OCI-LY7 (cell line): ENCODE data around the gene TGFBRAP1.

Experiments
- CTCF ChIP-seq: fragments of 200-600 bp; sonication (generic); conservative IDR thresholded peaks from 2 replicates; pipeline ENCODE4 v1.5.1; 2014; ENCODE audit warnings: mild to moderate bottlenecking, antibody characterized with exemption, low read length, moderate library complexity, mixed read lengths
- EZH2phosphoT487 ChIP-seq: fragments of 200-600 bp; sonication (generic); IDR thresholded peaks from 2 replicates; pipeline ENCODE4 v1.6.1; 2018; ENCODE audit warnings: low read depth, borderline replicate concordance, mild to moderate bottlenecking, mixed run types, antibody characterized with exemption, low read length, moderate library complexity, mixed read lengths

GRCh38 chr2:105324101-105324500 lies 5.4 kb downstream of the TGFBRAP1 start:
- TF ChIP-seq CTCF (no peak), EZH2phosphoT487 (no peak)
